Endothelial cell of umbilical vein (primary cell): ENCODE measurements around the gene CD248. TPM values are rescaled to one million over a fixed set of nuclear protein-coding genes. Genes with fewer than 3 reads are reported as not detected.

Experiments
- BruUV-seq: library from RNA; stranded (reverse); fragments of 400-500 nt; replicated peaks from 2 replicates; lab custom pipeline; 2021; lab: Mats Ljungman, UMichigan
- CTCF ChIA-PET: fragments of 300-600, 350-600 bp; sonication (Branson Sonifier 250); formaldehyde crosslinking; loops from one replicate; lab custom pipeline; 2021; ENCODE audit warnings: antibody characterized with exemption, inconsistent platforms; lab: Charles Lee
- POLR2A ChIA-PET: fragments of 300-600, 350-600 bp; sonication (Branson Sonifier 250); formaldehyde crosslinking; loops from one replicate; lab custom pipeline; 2021; ENCODE audit warnings: antibody characterized with exemption, inconsistent platforms; lab: Charles Lee
- DNase-seq: peaks from one replicate; pipeline ENCODE4 v3.0.0-alpha.2; 2011; ENCODE audit warnings: low read depth, low spot score
- FAIRE-seq: peaks from 2 replicates; lab custom pipeline; 2011; peaks lifted over from hg19 to GRCh38; lab: Jason Lieb, UNC
- H2AFZ ChIP-seq: 2 replicates; pipeline ENCODE4 v1.6.0; 2012; ENCODE audit warnings: low read depth, low read length, control low read depth, inconsistent platforms
- H3K27ac ChIP-seq: 2 replicates; pipeline ENCODE4 v1.5.1; 2011; ENCODE audit warnings: low read depth, mild to moderate bottlenecking, control low read depth, low read length, moderate library complexity; ENCODE audit not compliant: insufficient read depth
- H3K27me3 ChIP-seq, 2 experiments: 2 replicates each; pipeline versions ENCODE4 v1.6.0 to v1.6.1; 2011; ENCODE audit warnings: low read length in 2 of 2, mixed read lengths in 1 of 2; ENCODE audit not compliant: control insufficient read depth in 2 of 2, insufficient read depth in 2 of 2
- H3K36me3 ChIP-seq, 2 experiments: 2 replicates in 1 of 2; 3 replicates in 1 of 2; pipeline ENCODE4 v1.5.1; 2011; ENCODE audit warnings: low read length in 2 of 2, mild to moderate bottlenecking in 1 of 2, moderate library complexity in 1 of 2; ENCODE audit not compliant: control insufficient read depth in 2 of 2, insufficient read depth in 2 of 2; ENCODE audit errors: extremely low read depth in 1 of 2
- H3K4me1 ChIP-seq: 3 replicates; pipeline ENCODE4 v1.5.1; 2011; ENCODE audit warnings: mild to moderate bottlenecking, low read length; ENCODE audit not compliant: control insufficient read depth, insufficient read depth; ENCODE audit errors: extremely low read depth
- H3K4me2 ChIP-seq: 2 replicates; pipeline ENCODE4 v1.6.1; 2011; ENCODE audit warnings: low read length, control low read depth, mixed read lengths; ENCODE audit not compliant: insufficient read depth
- H3K4me3 ChIP-seq, 3 experiments: fragments of 200-600 bp in 1 of 3; sonication (generic), shearing (Covaris generic) in 1 of 3; replicated peaks in 1 of 3; 2 replicates each; pipeline ENCODE4 v1.5.1; 2011 to 2016; ENCODE audit warnings: control low read depth in 3 of 3, low read length in 3 of 3, mild to moderate bottlenecking in 2 of 3, inconsistent platforms in 1 of 3, low read depth in 1 of 3, moderate library complexity in 1 of 3; ENCODE audit not compliant: insufficient read depth in 1 of 3
- H3K79me2 ChIP-seq: 2 replicates; pipeline ENCODE4 v1.6.0; 2012; ENCODE audit warnings: low read length, inconsistent platforms; ENCODE audit not compliant: control insufficient read depth, insufficient read depth
- H3K9ac ChIP-seq: replicated peaks from 2 replicates; pipeline ENCODE3; 2011; ENCODE audit warnings: low read length, control low read depth; ENCODE audit not compliant: insufficient read depth; ENCODE audit errors: extremely low read depth
- H3K9me1 ChIP-seq: replicated peaks from 3 replicates; pipeline ENCODE4 v1.6.0; 2011; ENCODE audit warnings: mild to moderate bottlenecking, low read length; ENCODE audit not compliant: control insufficient read depth, insufficient read depth; ENCODE audit errors: extremely low read depth
- H3K9me3 ChIP-seq: replicated peaks from 2 replicates; pipeline ENCODE4 v1.5.1; 2012; ENCODE audit warnings: low read length, inconsistent platforms; ENCODE audit not compliant: control insufficient read depth, insufficient read depth
- H4K20me1 ChIP-seq: replicated peaks from 2 replicates; pipeline ENCODE3; 2011; ENCODE audit warnings: mild to moderate bottlenecking, low read length; ENCODE audit not compliant: control insufficient read depth, insufficient read depth; ENCODE audit errors: extremely low read depth
- EZH2 ChIP-seq: IDR thresholded peaks from 2 replicates; pipeline ENCODE4 v1.6.1; 2012; ENCODE audit warnings: borderline replicate concordance, low read depth, mild to moderate bottlenecking, moderate library complexity, low read length, inconsistent platforms; ENCODE audit not compliant: severe bottlenecking
- FOS ChIP-seq: IDR thresholded peaks from 2 replicates; pipeline ENCODE4 v1.6.1; 2011; ENCODE audit warnings: mild to moderate bottlenecking, low read length, moderate library complexity, borderline replicate concordance; ENCODE audit not compliant: insufficient read depth
- GATA2 ChIP-seq: IDR thresholded peaks from 2 replicates; pipeline ENCODE4 v1.7.0; 2011; ENCODE audit warnings: low read depth, mild to moderate bottlenecking, moderate library complexity, mixed read lengths, low read length; ENCODE audit not compliant: insufficient read length, insufficient read depth
- JUN ChIP-seq: IDR thresholded peaks from 2 replicates; pipeline ENCODE4 v1.6.1; 2011; ENCODE audit warnings: borderline replicate concordance, low read depth; ENCODE audit not compliant: insufficient read length, insufficient read depth
- MYC ChIP-seq: IDR thresholded peaks from one replicate; pipeline ENCODE4 v1.6.1; 2011; ENCODE audit warnings: mild to moderate bottlenecking, low read depth, low read length
- POLR2AphosphoS5 ChIP-seq: IDR thresholded peaks from 2 replicates; pipeline ENCODE4 v1.6.1; 2012; ENCODE audit warnings: low read depth, mild to moderate bottlenecking, control low read depth, low read length, moderate library complexity; ENCODE audit not compliant: insufficient read depth
- dilution Hi-C: fragments of 300-500 bp; cut with MboI; formaldehyde crosslinking; loops from one replicate; pipeline ENCODE4 v1.15.0; 2019; ENCODE audit warnings: low sequenced_read_pairs; ENCODE audit not compliant: extremely low pct_ligation_motif_present
- intact Hi-C: fragments of 100-400 bp; cut with micrococcal nuclease; formaldehyde crosslinking; loops from one replicate; pipeline ENCODE4 v1.10.0; 2022
- polyA plus RNA-seq, 4 experiments: library from polyadenylated mRNA; depleted of rRNA in 3 of 4; stranded (reverse) in 3 of 4; unstranded in 1 of 4; fragments of >200 nt; gene quantifications; 2 replicates each; pipeline versions ENCODE4 v1.2.1 to v1.2.3, GENCODE V29; 2011 to 2012; ENCODE audit warnings: missing spikeins in 1 of 4
- total RNA-seq: library from RNA; stranded (reverse); gene quantifications from 2 replicates; pipeline ENCODE4 v1.2.3, GENCODE V29; 2021
- TF ChIP-seq, protein P1 (sequence below): IDR thresholded peaks from 2 replicates; pipeline ENCODE4 v1.6.1; 2011; ENCODE audit not compliant: insufficient read depth, insufficient read length

Gene CD248
- total and polyA plus RNA-seq, 2 donors (not counting 3 experiments of a cell fraction or from before 2014, with no cell fraction given) = 0.10 TPM; not detected in 1

- H3K4me1 ChIP-seq = peaks cover 22% of the 10 kb centered on the region
- H3K27ac ChIP-seq = no peak overlapping the region
- BruUV-seq = no TSS peak
- H4K20me1 ChIP-seq = no peaks in the 10 kb centered on the region
- dilution Hi-C loops (no loop called here), intact Hi-C loops (no loop called here)
- peaks cover 0 to 23% of the 10 kb centered on the region in 2 experiments for H3K36me3 ChIP-seq
- no peaks in the 10 kb centered on the region for H3K9me3 ChIP-seq
- no peak overlapping the region for H3K4me3 ChIP-seq
- CTCF ChIA-PET = no interaction called here
- H3K9me1 ChIP-seq = no peaks in the 10 kb centered on the region
- DNase-seq = no peak
- no peak overlapping the region for H3K4me2 ChIP-seq
- POLR2A ChIA-PET = no interaction called here
- no peaks in the 10 kb centered on the region for H3K27me3 ChIP-seq
- no peak overlapping the region for H2AFZ ChIP-seq
- no peak for FAIRE-seq
- TF ChIP-seq GATA2 (no peak), JUN (no peak)
- TF ChIP-seq, protein P1, sequence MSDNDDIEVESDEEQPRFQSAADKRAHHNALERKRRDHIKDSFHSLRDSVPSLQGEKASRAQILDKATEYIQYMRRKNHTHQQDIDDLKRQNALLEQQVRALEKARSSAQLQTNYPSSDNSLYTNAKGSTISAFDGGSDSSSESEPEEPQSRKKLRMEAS = no peak
- H3K79me2 ChIP-seq = peaks cover 19% of the 10 kb centered on the region
- H3K9ac ChIP-seq = no peak overlapping the region
Observed at GRCh38 chr11:66341502-66342126, 24.8 kb upstream of the CD248 start.

- H3K79me2 ChIP-seq = peaks cover 19% of the 10 kb centered on the region
Observed at GRCh38 chr11:66340596-66341501, 24.0 kb upstream of the CD248 start.

More at GRCh38 chr11:66340596-66341501, 24.0 kb upstream of the CD248 start:
- DNase-seq = no peak
- Histone ChIP-seq H4K20me1 (no peaks in the 10 kb centered on the region), H3K27ac (no peak overlapping the region), H3K36me3 (peaks cover 0 to 23% of the 10 kb centered on the region in 2 experiments), H3K4me3 (no peak overlapping the region), H3K4me1 (peaks cover 25% of the 10 kb centered on the region), H3K9me3 (no peaks in the 10 kb centered on the region), H3K4me2 (no peak overlapping the region), H3K9me1 (no peaks in the 10 kb centered on the region), H2AFZ (no peak overlapping the region), H3K27me3 (no peaks in the 10 kb centered on the region), H3K9ac (no peak overlapping the region)
- CTCF ChIA-PET = no interaction called here
- dilution Hi-C loops = no loop called here
- no peak for FAIRE-seq
- BruUV-seq = no TSS peak
- POLR2A ChIA-PET = no interaction called here
- TF ChIP-seq GATA2 = no peak
- TF ChIP-seq MYC = no peak
- TF ChIP-seq EZH2 = no peak
- TF ChIP-seq POLR2AphosphoS5 = no peak
- no peak for TF ChIP-seq JUN
- no peak for TF ChIP-seq FOS
- TF ChIP-seq, protein P1 = no peak
- intact Hi-C loops = no loop called here
